Right ventricle myocardium inferior (tissue), 1 donor: ENCODE results near the gene GSE1. TPM values are rescaled to one million over a fixed set of nuclear protein-coding genes. Genes with fewer than 3 reads are reported as not detected.
"Not testable (repeated sequence)": the region's sequence is repeated elsewhere in the genome, so short reads cannot be mapped to it uniquely, and the experiment has no call there.

Source experiments
- ATAC-seq: fragments of 200-7000 bp; cut with Tn5 transposase; one replicate; pipeline ENCODE4 v1.9.1; 2020; ENCODE audit warnings: mild to moderate bottlenecking, moderate library complexity
- DNase-seq: peaks from one replicate; pipeline ENCODE4 v3.0.0; 2021; ENCODE audit errors: missing footprints
- intact Hi-C: fragments of 100-400 bp; cut with DNase I; formaldehyde crosslinking; loops from one replicate; pipeline ENCODE4 v1.11.0; 2022
- total RNA-seq: library from RNA; stranded (reverse); fragmentation: NEBNext Ultra II Directional; extraction: Animal tissue kit (Norgen Biotek cat#: 25700); gene quantifications from one replicate; pipeline ENCODE4 v1.2.1, GENCODE V29; 2021
- donor health status: DM: no; HTN: yes; CAD: no; lungs with severe emphysema.

The GSE1 gene
- total RNA-seq, 1 donor from 2014 or later: 28.9 TPM

DNA sequence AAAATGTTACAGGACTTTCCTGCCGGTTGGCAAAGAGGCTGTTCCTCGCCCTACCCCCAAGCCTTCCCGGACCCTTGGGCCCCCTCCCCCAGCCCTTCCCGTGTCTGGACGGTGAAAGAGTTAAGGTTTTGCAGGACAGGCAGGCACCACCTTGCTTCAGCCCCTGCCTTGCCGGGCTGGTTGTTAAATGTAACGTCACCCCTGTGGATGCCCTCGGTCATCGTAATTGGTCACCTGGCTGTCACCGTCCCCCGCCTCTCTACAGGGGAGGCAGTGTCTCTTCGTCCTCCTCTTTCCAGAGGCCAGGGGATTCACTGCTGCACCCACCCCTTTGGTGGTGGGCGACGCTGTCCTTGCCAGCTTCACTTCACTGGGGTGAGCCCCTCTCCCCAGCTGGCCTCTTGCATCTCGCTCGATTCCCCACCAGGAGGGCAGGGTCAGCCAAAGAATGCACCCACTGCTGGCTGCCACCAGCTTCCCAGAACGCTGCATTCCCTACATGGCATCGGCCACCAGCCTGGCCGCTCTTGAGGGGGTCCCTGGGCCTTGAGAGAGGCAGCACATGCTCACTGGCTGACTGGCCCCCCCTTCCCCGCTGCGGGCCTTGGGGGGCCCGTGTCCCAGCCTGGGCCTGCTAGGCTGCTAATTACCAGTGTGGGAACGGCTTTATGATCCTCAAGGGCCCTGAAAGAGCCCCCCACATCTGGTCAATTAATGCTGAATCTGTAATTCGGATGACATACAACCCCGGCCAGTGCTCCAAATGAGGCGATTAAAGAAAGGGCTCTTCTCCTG lies 25.2 kb upstream of the GSE1 start:
- no peak for DNase-seq
- ATAC-seq: no peak
- intact Hi-C loops: no loop called here

DNA sequence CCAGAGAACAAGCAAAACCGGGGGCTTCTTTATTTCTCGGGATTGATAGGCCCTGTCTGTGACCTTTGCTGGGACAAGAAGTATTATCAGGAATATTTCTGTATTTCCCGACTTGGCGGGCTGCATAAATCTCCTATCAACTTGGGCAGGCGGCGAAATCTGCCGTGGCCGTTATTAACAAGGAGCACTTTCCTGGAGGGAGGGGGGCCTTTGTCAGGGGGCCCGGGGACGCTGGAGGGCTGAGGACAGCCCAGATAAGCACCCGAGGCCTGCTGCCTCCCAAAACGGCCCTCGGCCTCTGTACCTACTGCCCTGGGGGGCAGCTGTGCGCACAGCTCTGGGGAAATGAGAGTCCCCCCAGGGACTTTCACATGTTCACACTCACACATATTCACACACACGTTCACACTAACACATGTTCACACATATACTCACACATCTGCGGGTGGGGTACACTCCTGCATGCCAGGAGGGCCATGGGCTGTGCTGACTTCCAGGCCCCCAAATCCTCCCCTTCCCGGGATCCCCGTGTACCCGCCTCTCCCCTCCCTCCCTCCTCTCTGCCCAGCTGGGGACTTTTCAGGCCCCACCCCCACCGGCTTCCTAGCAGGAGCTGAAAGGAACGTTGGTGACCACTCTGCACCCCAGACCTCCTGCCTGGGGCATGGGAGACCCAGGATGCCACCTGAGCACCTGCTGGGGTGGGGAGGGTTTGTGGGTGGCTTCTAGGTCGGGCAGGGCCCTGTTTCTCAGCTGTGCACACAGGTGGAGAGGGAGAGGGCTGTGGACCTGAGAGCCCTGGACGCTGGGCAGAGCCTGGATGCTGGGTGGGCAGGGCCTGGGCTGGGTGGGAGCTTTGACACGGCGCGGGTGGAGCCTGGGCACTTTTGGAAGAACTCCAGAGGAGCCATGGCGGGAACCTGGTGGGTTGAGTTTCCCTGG lies 24.3 kb upstream of the GSE1 start:
- ATAC-seq (no peak), DNase-seq (no peak)
- intact Hi-C loops: no loop called here

DNA sequence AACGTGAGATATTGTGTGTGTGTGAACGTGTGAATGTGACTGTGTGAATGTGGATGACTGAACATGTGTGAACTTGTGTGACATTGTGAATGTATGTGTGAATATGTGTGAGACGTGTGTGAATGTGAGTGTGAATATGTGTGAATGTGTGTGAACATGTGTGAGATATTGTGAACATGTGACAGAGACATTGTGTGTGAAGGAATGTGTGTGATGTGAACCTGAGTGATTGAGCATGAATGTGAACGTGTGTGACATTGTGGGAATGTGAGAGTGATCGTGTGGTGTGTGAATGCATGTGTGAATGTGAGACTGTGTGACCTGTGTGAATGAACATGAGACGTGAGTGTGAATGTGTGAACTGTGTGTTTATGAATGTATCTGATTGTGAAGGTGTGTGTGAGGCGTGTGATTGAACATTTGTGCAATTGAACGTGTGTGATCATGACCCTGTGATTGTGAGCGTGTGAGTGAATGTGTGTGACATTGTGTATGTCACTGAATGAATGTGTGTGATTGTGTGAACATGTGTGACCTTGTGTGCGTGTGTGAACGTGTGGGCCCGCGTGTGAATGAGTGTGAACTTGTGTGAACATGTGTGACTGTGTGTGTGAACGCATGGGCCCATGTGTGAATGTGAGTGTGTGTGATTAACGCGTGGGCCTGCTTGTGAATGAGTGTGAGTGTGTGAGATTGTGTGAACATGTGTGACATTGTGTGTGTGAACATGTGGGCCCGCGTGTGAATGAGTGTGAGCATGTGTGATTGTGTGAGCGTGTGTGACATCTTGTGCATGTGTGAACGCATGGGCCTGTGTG lies 23.2 kb upstream of the GSE1 start:
- no peak for ATAC-seq

GRCh38 chr16:85590506-85590832 lies 22.7 kb upstream of the GSE1 start:
- intact Hi-C loops: no loop called here
- no peak for ATAC-seq
- DNase-seq: no peak

More for the DNA sequence above, 23.2 kb upstream of the GSE1 start:
- intact Hi-C loops: no loop called here
- no peak for DNase-seq

DNA sequence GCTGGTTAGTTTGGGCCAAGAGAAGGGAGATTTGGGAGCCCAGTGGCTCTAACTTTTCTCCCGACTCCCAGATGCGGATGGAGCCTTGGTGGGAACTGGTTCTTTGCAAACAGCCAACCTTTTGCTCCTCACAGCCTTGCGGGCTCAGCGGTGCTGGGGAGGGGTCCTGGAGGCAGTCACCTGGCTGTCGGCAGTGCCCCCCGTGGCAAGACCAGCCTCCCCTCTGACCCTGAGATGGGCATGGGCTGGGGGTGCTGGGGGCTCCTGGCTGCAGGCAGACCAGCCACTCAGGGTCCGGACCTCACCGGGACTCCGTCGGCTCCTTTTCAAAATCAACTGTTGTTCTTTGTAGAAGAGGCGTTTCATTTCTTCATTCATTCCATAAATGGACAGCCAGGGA lies 21.7 kb upstream of the GSE1 start:
- DNase-seq: no peak
- intact Hi-C loops: no loop called here
- ATAC-seq: no peak

- intact Hi-C loops: not testable (repeated sequence)
These were observed 20.8 kb upstream of the GSE1 start for GRCh38 chr16:85592277-85592676.

GRCh38 chr16:85592700-85593493 lies 20.2 kb upstream of the GSE1 start:
- ATAC-seq (no peak), DNase-seq (no peak)
- intact Hi-C loops: no loop called here

More at GRCh38 chr16:85592277-85592676, 20.8 kb upstream of the GSE1 start:
- DNase-seq, ATAC-seq: not testable (repeated sequence)

DNA sequence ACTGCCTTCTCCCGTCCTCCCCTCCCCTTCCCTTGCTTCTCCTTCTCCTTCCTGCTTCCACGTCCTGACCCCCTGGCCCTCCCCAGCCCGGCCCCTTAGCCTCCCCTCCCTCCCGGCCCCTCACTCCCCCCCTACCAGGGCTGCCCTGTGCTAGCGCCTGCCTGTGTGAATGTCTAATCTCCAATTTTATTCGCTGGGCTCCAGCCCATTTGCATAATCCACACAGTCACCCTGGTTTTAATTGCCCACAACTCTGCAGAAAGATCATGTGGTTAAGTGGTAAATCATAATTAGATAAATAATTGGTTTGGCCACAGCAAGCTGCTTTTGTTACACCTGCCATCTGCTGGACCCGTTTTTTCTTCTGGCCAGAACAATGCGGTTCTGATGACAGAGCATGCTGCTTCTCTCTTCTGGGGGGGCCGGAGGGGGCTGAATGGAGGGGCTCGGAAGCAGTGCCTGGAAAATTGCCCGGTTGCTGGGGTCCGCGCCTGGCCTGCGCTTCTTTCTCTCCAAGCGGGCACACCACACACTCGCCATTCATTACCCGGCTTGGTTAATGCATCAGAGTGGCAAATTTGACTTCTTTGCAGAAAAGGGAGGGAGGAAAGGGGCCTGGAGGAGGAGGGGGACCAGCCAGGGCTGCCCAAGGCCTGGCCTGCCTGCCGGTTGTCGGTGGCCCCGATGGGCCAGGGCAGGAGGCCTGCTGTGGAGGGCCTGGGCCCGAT lies 19.5 kb upstream of the GSE1 start:
- DNase-seq: no peak

GRCh38 chr16:85594273-85594977 lies 18.7 kb upstream of the GSE1 start:
- intact Hi-C loops: no loop called here
- ATAC-seq (no peak), DNase-seq (no peak)

More for the DNA sequence above, 19.5 kb upstream of the GSE1 start:
- intact Hi-C loops: no loop called here
- no peak for ATAC-seq

DNA sequence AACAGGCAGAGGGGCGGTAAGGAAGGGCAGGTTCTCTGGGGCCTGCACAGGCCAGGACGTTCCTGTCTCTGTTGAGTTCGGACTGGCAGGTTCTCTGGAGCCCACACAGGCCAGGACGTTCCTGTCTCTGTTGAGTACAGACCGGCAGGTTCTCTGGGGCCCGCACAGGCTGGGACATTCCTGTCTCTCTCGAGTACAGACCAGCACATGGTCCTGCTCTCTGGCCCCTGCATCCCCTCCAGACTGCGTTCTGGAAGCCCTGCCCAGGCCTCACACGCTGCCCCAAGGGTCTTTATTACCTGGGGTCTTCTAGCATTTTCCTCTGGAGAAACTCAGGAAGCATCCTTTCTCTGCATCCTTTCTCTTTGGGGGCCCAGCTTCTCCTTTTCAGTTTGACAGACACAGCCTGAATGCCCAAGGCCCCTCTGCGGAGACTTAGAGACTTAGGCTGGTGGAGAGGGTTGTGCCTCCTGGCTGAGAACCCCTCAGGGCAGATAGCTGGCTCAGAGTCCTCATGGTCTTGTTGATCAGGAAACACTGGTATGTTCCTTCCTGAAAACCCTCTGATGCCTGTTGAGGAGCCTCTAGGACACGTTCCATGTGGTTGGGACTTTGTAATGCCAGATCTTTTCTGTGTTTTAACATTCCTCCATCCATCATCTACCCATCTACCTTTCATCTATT lies 18.0 kb upstream of the GSE1 start:
- intact Hi-C loops: no loop called here
- no peak for DNase-seq
- ATAC-seq: no peak

DNA sequence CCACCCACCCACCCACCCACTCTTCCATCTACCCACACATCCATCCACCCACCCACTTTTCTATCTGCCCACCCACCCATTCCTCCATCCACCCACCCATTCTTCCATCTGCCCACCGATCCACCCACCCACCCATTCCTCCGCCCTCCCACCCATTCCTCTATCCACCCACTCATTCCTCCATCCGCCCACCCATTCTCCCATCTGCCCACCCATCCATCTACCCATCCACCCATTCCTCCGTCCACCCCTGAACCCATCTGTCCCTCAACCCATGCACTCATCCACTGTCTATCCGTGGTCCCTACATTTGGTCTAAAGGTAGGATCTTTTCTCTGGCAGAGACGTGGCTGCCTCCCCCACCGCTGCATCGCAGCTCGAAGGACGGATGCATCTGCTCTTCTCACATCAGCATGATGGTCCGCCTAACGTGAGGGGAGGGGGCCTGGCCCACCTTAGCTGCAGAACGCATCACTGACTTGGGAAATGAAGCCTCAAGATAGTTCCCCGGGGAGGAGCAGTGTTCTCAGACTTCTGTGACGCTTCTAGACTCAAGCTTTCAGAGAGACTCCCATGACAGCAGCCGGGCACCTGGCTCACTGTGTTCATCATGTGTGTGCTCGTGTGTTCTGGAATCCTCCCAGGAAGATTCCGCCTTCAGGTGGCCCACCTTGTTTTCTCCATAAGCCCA lies 17.2 kb upstream of the GSE1 start:
- DNase-seq: no peak
- intact Hi-C loops: no loop called here

DNA sequence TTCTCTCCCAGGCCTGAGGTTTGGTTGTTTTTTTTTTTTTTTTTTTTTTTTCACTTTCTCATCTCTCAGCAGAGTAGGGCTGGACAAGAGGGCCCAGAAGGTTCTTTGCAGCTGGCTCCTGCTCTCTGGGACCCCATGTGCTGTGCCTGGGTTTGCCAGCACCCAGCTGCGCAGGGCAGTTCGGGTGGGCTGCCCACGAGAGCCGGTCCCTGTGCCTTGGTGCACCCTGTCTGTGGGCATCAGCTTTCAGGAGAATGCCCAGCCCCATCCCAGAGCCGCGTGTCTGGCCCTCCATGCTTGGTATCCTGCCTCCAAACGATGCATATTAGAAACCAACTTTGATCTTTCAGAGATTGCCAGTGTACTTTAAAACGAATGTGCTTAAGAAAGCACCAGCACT lies 15.0 kb upstream of the GSE1 start:
- no peak for DNase-seq
- intact Hi-C loops: no loop called here

More for the DNA sequence above, 17.2 kb upstream of the GSE1 start:
- ATAC-seq: no peak

GRCh38 chr16:85600078-85600477 lies 13.0 kb upstream of the GSE1 start:
- ATAC-seq (no peak), DNase-seq (no peak)
- intact Hi-C loops: loop anchor here (10.0 kb wide), 1 partner anchor 205 kb away; no protein-coding TSS in a partner anchor

More for the DNA sequence above, 15.0 kb upstream of the GSE1 start:
- ATAC-seq: no peak

GRCh38 chr16:85600530-85601271 lies 12.4 kb upstream of the GSE1 start:
- DNase-seq (no peak), ATAC-seq (no peak)
- intact Hi-C loops: loop anchor here (10.0 kb wide), 1 partner anchor 206 kb away; no protein-coding TSS in a partner anchor

DNA sequence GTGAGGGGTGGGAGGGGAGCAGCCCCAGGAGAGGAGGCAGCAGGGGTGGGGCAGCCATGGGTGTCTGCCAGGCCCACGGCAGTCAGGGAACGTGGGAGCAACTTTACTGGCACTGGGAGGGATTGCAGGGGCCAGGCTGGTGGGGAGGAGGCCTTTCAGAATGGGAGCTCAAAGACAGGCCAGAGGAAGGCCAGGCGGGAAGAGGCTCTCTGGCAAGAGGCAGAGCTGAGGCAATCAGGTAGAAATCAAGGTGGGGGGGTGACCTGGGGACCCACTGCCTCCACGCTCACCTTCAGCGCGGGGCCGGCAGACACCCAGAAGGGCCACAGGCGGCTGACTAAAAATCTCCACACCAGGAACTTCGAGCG lies 11.9 kb upstream of the GSE1 start:
- intact Hi-C loops: loop anchor here (10.0 kb wide), 1 partner anchor 206 kb away; no protein-coding TSS in a partner anchor

More for the DNA sequence above, 11.9 kb upstream of the GSE1 start:
- DNase-seq (no peak), ATAC-seq (no peak)
